ENCODE results near the gene KAZN.

KAZN gene

DNA sequence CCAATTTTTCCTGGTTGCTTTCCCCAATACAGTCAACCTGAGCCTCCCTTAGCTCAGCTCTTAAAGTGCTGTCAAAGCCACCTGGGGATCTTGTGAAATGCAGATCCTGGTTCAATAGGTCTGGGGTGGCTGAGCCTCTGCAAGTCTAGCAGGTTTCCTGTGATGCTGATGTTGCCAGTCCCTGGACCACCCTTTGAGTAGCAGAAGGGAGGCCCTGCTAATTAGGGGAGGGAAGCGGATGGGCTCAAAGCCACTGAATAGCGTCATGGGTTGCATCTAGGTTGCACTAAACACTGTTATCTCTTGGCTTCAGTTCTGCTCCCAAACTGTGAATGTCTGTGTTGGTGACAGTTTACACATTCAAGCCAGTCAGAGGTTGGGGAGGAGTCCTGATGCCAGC is 127.2 kb downstream of the KAZN start:
- H3K4me3 ChIP-seq (ENCODE audit: low read length): no peak overlapping the region
- H3F3A ChIP-seq (ENCODE audit: control insufficient read depth, insufficient read depth): no peaks in the 10 kb centered on the region
- H3K9me3 ChIP-seq (ENCODE audit: control insufficient read depth, insufficient read depth, low read length): no peaks in the 10 kb centered on the region
- peaks cover 18% of the 10 kb centered on the region for H3K36me3 ChIP-seq (ENCODE audit: control insufficient read depth, low read length)
- H3K27ac ChIP-seq (ENCODE audit: low read depth, low read length): no peak overlapping the region
- H3K27me3 ChIP-seq (ENCODE audit: control insufficient read depth, low read length): no peaks in the 10 kb centered on the region
- peaks cover 32% of the 10 kb centered on the region for H3K79me2 ChIP-seq (ENCODE audit: control insufficient read depth, low read length)
- H3K4me1 ChIP-seq (ENCODE audit: control insufficient read depth, low read length): no peaks in the 10 kb centered on the region
- no peaks in the 10 kb centered on the region for H4K20me1 ChIP-seq (ENCODE audit: control insufficient read depth, insufficient read depth, low read depth, low read length)
- H3K9me2 ChIP-seq (replicated peaks; ENCODE audit: control insufficient read depth, low read length): no peaks in the 10 kb centered on the region
- no peak overlapping the region for H3K4me2 ChIP-seq (ENCODE audit: low read length)
- TF ChIP-seq, protein P1, sequence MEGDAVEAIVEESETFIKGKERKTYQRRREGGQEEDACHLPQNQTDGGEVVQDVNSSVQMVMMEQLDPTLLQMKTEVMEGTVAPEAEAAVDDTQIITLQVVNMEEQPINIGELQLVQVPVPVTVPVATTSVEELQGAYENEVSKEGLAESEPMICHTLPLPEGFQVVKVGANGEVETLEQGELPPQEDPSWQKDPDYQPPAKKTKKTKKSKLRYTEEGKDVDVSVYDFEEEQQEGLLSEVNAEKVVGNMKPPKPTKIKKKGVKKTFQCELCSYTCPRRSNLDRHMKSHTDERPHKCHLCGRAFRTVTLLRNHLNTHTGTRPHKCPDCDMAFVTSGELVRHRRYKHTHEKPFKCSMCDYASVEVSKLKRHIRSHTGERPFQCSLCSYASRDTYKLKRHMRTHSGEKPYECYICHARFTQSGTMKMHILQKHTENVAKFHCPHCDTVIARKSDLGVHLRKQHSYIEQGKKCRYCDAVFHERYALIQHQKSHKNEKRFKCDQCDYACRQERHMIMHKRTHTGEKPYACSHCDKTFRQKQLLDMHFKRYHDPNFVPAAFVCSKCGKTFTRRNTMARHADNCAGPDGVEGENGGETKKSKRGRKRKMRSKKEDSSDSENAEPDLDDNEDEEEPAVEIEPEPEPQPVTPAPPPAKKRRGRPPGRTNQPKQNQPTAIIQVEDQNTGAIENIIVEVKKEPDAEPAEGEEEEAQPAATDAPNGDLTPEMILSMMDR (IDR thresholded peaks at IDR 0.05; ENCODE audit: low read depth, low read length, poor library complexity, severe bottlenecking): no peak
- no peak for TF ChIP-seq EZH2phosphoT487 (IDR thresholded peaks at IDR 0.05; ENCODE audit: borderline replicate concordance, low read length)

DNA sequence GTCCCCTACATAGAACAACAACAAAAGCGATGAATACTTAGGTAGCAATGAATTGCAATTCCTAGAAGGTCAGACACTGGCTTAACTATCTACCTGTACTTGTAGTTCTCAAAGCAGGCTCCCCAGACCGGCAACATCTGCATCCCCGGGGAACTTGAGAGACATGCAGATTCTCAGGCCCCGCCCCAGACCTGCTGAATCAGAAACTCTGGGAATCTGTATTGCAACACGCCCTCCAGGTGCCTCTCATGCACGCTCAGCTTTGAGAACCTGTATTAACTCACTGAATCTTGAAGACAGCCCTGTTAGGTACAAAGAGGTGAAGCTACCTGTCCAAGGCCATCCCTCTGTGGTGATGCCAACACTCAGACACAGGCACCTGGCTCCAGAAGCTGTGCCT is 128.1 kb downstream of the KAZN start:
- TF ChIP-seq, protein P1 (IDR thresholded peaks at IDR 0.05; ENCODE audit: low read depth, low read length, poor library complexity, severe bottlenecking): no peak
- TF ChIP-seq EZH2phosphoT487 (IDR thresholded peaks at IDR 0.05; ENCODE audit: borderline replicate concordance, low read length): no peak
- peaks cover 41% of the 10 kb centered on the region for H3K79me2 ChIP-seq (ENCODE audit: control insufficient read depth, low read length)
- H3K4me2 ChIP-seq (ENCODE audit: low read length): no peak overlapping the region
- H3K9me3 ChIP-seq (ENCODE audit: control insufficient read depth, insufficient read depth, low read length): no peaks in the 10 kb centered on the region
- no peaks in the 10 kb centered on the region for H3K27me3 ChIP-seq (ENCODE audit: control insufficient read depth, low read length)
- H3K36me3 ChIP-seq (ENCODE audit: control insufficient read depth, low read length): peaks cover 19% of the 10 kb centered on the region
- H3F3A ChIP-seq (ENCODE audit: control insufficient read depth, insufficient read depth): no peaks in the 10 kb centered on the region
- H3K9me2 ChIP-seq (replicated peaks; ENCODE audit: control insufficient read depth, low read length): no peaks in the 10 kb centered on the region
- no peak overlapping the region for H3K4me3 ChIP-seq (ENCODE audit: low read length)
- H4K20me1 ChIP-seq (ENCODE audit: control insufficient read depth, insufficient read depth, low read depth, low read length): no peaks in the 10 kb centered on the region
- no peak overlapping the region for H3K27ac ChIP-seq (ENCODE audit: low read depth, low read length)
- peaks cover 4% of the 10 kb centered on the region for H3K4me1 ChIP-seq (ENCODE audit: control insufficient read depth, low read length)

DNA sequence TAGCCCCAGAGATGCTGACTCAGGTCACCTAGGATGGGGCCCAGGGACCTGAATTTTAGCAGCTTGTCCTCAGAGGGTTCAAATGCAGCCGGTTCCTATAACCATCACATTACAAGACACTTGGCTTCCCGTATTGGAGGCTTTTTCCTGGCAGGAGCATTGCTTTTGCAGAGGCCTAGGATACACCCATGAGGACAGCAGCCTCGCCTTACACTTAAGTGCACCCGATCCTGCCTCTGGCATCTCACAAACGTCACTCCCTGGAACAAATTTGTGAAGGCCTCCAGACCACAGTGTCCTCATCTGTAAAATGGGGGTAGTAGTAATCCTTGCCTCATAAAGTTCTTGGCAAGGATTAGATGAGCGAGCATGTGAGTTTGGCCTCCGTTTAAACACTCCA is 130.0 kb downstream of the KAZN start:
- H3K27me3 ChIP-seq (ENCODE audit: control insufficient read depth, low read length): no peaks in the 10 kb centered on the region
- H3K9me3 ChIP-seq (ENCODE audit: control insufficient read depth, insufficient read depth, low read length): no peaks in the 10 kb centered on the region
- H3K79me2 ChIP-seq (ENCODE audit: control insufficient read depth, low read length): peaks cover 53% of the 10 kb centered on the region
- TF ChIP-seq, protein P1 (IDR thresholded peaks at IDR 0.05; ENCODE audit: low read depth, low read length, poor library complexity, severe bottlenecking): no peak
- H3F3A ChIP-seq (ENCODE audit: control insufficient read depth, insufficient read depth): 0 out of 2 replicates have a peak, but pooled peaks cover 3% of the 10 kb centered on the region
- no peak overlapping the region for H3K27ac ChIP-seq (ENCODE audit: low read depth, low read length)
- peaks cover 20% of the 10 kb centered on the region for H3K4me1 ChIP-seq (ENCODE audit: control insufficient read depth, low read length)
- no peak overlapping the region for H3K4me2 ChIP-seq (ENCODE audit: low read length)
- peaks cover 26% of the 10 kb centered on the region for H3K36me3 ChIP-seq (ENCODE audit: control insufficient read depth, low read length)
- H4K20me1 ChIP-seq (ENCODE audit: control insufficient read depth, insufficient read depth, low read depth, low read length): no peaks in the 10 kb centered on the region
- H3K4me3 ChIP-seq (ENCODE audit: low read length): no peak overlapping the region
- no peaks in the 10 kb centered on the region for H3K9me2 ChIP-seq (replicated peaks; ENCODE audit: control insufficient read depth, low read length)

DNA sequence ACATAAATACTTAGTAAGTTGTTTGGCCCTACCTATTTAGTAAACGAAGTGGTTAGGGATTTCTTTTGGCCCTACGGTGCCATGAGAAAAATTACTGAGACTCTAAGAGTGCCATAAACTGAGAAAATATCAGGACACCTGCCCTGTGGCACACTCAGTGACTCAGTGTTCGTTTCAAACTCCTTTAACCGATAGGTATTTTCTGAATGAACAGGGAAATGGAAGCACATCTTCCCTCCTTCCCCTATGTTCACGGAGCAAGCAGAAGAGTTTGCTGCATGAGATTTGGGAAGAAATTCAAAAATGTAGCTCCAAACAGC is 134.2 kb downstream of the KAZN start:
- TF ChIP-seq, protein P1 (IDR thresholded peaks at IDR 0.05; ENCODE audit: low read depth, low read length, poor library complexity, severe bottlenecking): no peak
- TF ChIP-seq EZH2phosphoT487 (IDR thresholded peaks at IDR 0.05; ENCODE audit: borderline replicate concordance, low read length): no peak
- Histone ChIP-seq H3K4me1 (ENCODE audit: control insufficient read depth, low read length) (peaks cover 53% of the 10 kb centered on the region), H3K9me2 (replicated peaks; ENCODE audit: control insufficient read depth, low read length) (no peaks in the 10 kb centered on the region), H3K4me2 (ENCODE audit: low read length) (peak overlapping the region; percentile 65), H3K27me3 (ENCODE audit: control insufficient read depth, low read length) (no peaks in the 10 kb centered on the region), H3K36me3 (ENCODE audit: control insufficient read depth, low read length) (peaks cover 21% of the 10 kb centered on the region), H4K20me1 (ENCODE audit: control insufficient read depth, insufficient read depth, low read depth, low read length) (no peaks in the 10 kb centered on the region), H3K4me3 (ENCODE audit: low read length) (peak overlapping the region; percentile 78), H3K27ac (ENCODE audit: low read depth, low read length) (no peak overlapping the region), H3K79me2 (ENCODE audit: control insufficient read depth, low read length) (peaks cover 66% of the 10 kb centered on the region), H3F3A (ENCODE audit: control insufficient read depth, insufficient read depth) (peaks cover 20% of the 10 kb centered on the region), H3K9me3 (ENCODE audit: control insufficient read depth, insufficient read depth, low read length) (no peaks in the 10 kb centered on the region)
